Kidney (tissue), 14 donors: Measurements from ENCODE around the gene AQP12A. TPM values are rescaled to one million over a fixed set of nuclear protein-coding genes. Genes with fewer than 3 reads are reported as not detected.
"Not testable (repeated sequence)": the region's sequence is repeated elsewhere in the genome, so short reads cannot be mapped to it uniquely, and the experiment has no call there.

Experiments used
- DNase-seq, 5 donors: peaks; one replicate each; pipeline ENCODE4 v3.0.0-alpha.2; 2013 to 2020
- FAIRE-seq: peaks from 2 replicates; lab custom pipeline; 2012; peaks lifted over from hg19 to GRCh38; lab: Jason Lieb, UNC
- H3K27ac ChIP-seq, 2 donors: one replicate each; pipeline ENCODE4 v1.7.0; 2013; ENCODE audit warnings: low read depth in 2 of 2, low read length in 2 of 2, inconsistent platforms in 1 of 2
- H3K27me3 ChIP-seq: one replicate; pipeline ENCODE4 v1.7.1; 2013; ENCODE audit warnings: low read length, inconsistent platforms; ENCODE audit not compliant: control insufficient read depth, insufficient read depth
- H3K36me3 ChIP-seq, 3 donors: one replicate each; pipeline versions ENCODE4 v1.7.0 to v1.7.1; 2013; ENCODE audit warnings: low read length in 3 of 3, control low read depth in 1 of 3, inconsistent platforms in 1 of 3; ENCODE audit not compliant: insufficient read depth in 3 of 3, control insufficient read depth in 2 of 3
- H3K4me1 ChIP-seq, 3 donors: one replicate each; pipeline versions ENCODE4 v1.7.0 to v1.7.1; 2013; ENCODE audit warnings: low read length in 3 of 3, inconsistent platforms in 1 of 3, low read depth in 1 of 3; ENCODE audit not compliant: control insufficient read depth in 2 of 3, insufficient read depth in 2 of 3
- H3K4me3 ChIP-seq, 3 donors: one replicate each; pipeline versions ENCODE4 v1.7.0 to v1.8.1; 2013; ENCODE audit warnings: low read length in 3 of 3, control low read depth in 1 of 3, inconsistent platforms in 1 of 3
- H3K9ac ChIP-seq, 3 donors: one replicate each; pipeline versions ENCODE4 v1.7.0 to v1.7.1; 2013; ENCODE audit warnings: low read length in 3 of 3, control low read depth in 1 of 3, inconsistent platforms in 1 of 3
- H3K9me3 ChIP-seq, 3 donors: one replicate each; pipeline versions ENCODE4 v1.7.0 to v1.7.1; 2013; ENCODE audit warnings: low read length in 3 of 3, control low read depth in 1 of 3, inconsistent platforms in 1 of 3; ENCODE audit not compliant: control insufficient read depth in 2 of 3, insufficient read depth in 1 of 3
- CTCF ChIP-seq: IDR thresholded peaks from 3 replicates; pipeline ENCODE4 v1.5.1; 2012; ENCODE audit warnings: mild to moderate bottlenecking, moderate library complexity, borderline replicate concordance; ENCODE audit not compliant: insufficient read depth; ENCODE audit errors: extremely low read depth
- intact Hi-C: fragments of 100-400 bp; cut with DNase I; formaldehyde crosslinking; loops from one replicate; pipeline ENCODE4 v1.11.1; 2022
- polyA plus RNA-seq: library from polyadenylated mRNA; stranded (reverse); fragments of 350-450 nt; fragmentation: Illumina TruSeq; extraction: RNeasy Lipid Tissue Mini Kit (QIAGEN cat#74804); gene quantifications from one replicate; pipeline ENCODE4 v1.2.3, GENCODE V29; 2014; ENCODE audit warnings: low read depth, low replicate concordance; ENCODE audit not compliant: insufficient read depth
- total RNA-seq: library from RNA; stranded (reverse); fragmentation: NEBNext Ultra II Directional; extraction: Animal tissue kit (Norgen Biotek cat#: 25700); gene quantifications from one replicate; pipeline ENCODE4 v1.2.1, GENCODE V29; 2021
- donor health status: control.
- donor health status: control.
- donor health status: control.
- donor health status: control.
- donor health status: control.
- donor health status: DM: yes; HTN: yes; CAD: no.
- donor health status: Normal renal cell carcinoma (clear cell type).

Gene AQP12A
- total and polyA plus RNA-seq, 2 donors from 2014 or later: not detected

DNA sequence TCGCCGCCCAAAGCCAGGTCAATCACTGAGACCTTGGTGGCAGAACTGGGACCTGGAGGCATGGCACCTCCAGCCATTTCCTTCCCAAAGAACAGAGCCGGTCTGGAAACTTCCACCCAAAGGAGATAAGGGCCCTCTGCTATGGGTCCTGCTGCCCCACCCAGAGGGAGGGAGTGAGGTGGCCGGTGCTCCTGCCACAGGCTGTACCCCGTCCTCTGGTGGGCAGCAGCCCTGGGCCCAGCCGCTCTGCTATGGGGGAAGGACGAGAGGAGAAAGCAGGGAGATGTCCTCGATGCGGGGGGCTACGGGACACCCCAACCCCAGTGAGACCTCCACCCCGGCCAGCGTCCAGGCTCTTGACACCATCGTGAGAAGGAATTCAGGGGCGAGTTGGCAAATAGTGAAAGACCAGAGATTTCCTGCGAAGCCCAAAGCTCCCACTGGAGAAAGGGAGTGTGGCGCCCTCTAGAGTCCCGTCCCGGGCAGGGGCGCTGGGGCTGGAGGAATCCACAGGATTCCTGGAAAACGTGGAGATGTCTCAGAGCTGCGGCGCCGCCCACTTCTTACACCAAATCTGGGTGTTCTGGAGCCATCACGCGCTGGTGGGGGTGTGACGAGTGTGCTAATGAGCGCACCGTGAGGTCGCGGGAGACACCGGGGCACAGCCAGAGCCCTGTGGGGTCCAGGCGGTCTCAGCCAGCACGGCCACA lies 7.3 kb downstream of the AQP12A start:
- H3K9ac ChIP-seq, intact Hi-C loops, FAIRE-seq, H3K27me3 ChIP-seq, H3K27ac ChIP-seq, H3K4me3 ChIP-seq, H3K9me3 ChIP-seq, H3K36me3 ChIP-seq, H3K4me1 ChIP-seq: not testable (repeated sequence)
- peak in 1 of 5 donors; percentile 40 for DNase-seq

DNA sequence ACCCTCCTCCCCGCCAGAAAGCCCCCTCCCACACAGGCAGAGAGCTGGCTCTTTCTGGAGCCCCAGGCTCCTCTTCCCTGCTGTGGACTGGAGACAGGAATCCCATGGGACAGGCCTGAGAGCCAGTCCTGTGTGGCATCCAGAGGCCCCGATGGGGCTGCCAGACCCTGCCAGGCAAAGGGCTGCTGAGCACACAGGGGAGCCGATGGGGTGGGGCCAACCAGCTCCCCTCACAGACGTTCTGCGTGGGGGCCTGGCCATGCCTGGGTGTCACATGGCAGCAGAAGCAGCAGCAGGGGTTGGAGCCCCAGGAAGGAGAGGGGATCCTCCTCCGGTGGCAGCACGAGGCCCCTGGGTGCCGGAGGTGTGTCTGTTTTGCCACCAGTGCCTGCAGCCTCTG lies 8.2 kb downstream of the AQP12A start:
- H3K27ac ChIP-seq, H3K4me3 ChIP-seq, FAIRE-seq, H3K9ac ChIP-seq, H3K36me3 ChIP-seq, H3K27me3 ChIP-seq, H3K9me3 ChIP-seq, H3K4me1 ChIP-seq, intact Hi-C loops: not testable (repeated sequence)
- peak in 1 of 5 donors; percentile 25 for DNase-seq

DNA sequence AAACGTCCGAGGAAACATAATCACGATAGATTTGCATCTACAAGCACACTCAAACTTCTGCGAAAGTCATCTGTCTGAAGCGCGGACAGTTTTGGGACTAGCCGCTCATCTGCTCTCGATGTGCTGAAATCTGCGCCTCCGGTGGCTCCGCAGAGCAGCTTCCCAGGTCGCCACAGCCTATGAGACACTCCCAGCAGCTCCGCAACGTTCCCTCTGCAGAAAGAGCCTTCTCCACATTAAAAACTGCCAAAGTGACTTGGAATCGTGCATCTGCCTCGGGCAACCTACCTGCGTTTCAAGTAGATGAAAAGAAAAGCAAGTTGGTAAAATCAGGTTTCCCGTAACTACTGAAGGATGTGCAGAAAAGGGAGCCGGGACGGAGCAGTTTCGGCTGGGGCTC lies 8.9 kb downstream of the AQP12A start:
- FAIRE-seq, H3K9me3 ChIP-seq, H3K36me3 ChIP-seq, H3K27ac ChIP-seq, H3K27me3 ChIP-seq, H3K4me3 ChIP-seq, DNase-seq, H3K4me1 ChIP-seq, intact Hi-C loops, H3K9ac ChIP-seq: not testable (repeated sequence)

DNA sequence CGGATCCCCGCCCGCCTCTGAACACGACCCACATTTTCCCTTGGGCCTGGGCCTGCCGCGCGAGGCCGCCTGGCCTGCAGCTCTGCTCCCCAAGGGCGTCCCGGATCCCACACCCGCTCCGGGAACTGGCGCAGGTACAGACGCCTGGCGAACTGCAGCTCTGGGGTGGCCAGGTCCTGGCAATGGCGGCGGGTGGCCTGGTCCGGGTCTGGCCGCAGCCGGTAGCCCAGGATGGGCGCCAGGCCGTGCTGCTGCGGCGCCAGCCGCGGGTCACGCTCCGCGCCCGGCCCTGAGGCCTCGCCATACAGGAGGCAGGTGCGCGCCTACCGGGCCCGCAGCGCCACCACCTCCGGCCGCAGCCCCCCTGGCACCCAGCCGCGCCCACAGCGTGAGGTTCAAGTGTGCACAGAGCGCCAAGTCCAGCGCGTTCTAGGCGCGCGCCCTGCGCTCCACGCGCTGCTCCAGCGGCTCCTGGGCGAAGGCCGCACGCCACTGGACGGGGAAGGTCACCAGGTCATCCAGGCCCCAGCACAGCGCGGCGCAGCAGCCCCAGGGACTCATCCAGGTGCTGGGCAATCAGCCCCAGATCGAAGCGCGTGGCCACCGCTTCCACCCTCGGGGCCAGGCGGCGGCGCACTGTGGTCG lies 9.5 kb downstream of the AQP12A start:
- H3K36me3 ChIP-seq: no peaks in the 10 kb centered on the region
- H3K4me3 ChIP-seq: no peak overlapping the region
- no peak overlapping the region for H3K27ac ChIP-seq
- no peaks in the 10 kb centered on the region for H3K9me3 ChIP-seq
- TF ChIP-seq CTCF: no peak
- H3K4me1 ChIP-seq: no peaks in the 10 kb centered on the region
- FAIRE-seq (no peak), DNase-seq (peak in 1 of 5 donors; percentile 66)
- no peak overlapping the region for H3K9ac ChIP-seq
- no peaks in the 10 kb centered on the region for H3K27me3 ChIP-seq
- intact Hi-C loops: no loop called here
